GM12892 (cell line): ENCODE measurements around the gene GLRA1.

Experiments used
- POLR2A ChIP-seq: IDR thresholded peaks from 2 replicates; pipeline ENCODE4 v1.6.1; 2011; ENCODE audit warnings: low read depth, low read length, control low read depth
- POLR2AphosphoS5 ChIP-seq: IDR thresholded peaks from 2 replicates; pipeline ENCODE4 v1.6.1; 2011; ENCODE audit warnings: low read depth, low read length, control low read depth
- TAF1 ChIP-seq: IDR thresholded peaks from 2 replicates; pipeline ENCODE4 v1.6.1; 2011; ENCODE audit warnings: low read depth, mild to moderate bottlenecking, control low read depth, low read length, borderline replicate concordance

DNA sequence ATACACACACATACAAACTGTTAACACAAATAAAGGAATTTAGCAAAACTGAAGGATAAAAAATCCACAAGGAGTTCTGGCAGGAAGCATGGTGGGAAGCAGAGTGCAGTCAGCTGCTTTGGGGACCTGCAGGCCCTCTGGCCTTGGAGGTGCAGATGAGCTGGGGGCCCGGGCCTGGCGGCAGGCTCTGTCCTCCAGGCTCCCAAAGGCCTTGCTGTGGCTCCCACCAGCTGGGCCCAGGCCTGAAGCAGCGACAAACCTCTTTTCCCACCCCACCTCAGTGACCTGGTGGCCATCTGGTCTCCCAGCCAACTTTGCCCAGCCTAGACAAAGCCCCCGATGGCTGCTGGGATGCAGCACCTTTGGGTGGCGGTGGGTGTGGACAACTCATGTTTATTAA is 67.8 kb downstream of the GLRA1 start:
- TF ChIP-seq TAF1 (no peak), POLR2A (no peak), POLR2AphosphoS5 (no peak)
